Islet of Langerhans (tissue), 1 donor: ENCODE results near the gene KLHL29.

Experiments used
- FAIRE-seq: peaks from one replicate; lab custom pipeline; 2011; peaks lifted over from hg19 to GRCh38; lab: Jason Lieb, UNC

The KLHL29 gene

DNA sequence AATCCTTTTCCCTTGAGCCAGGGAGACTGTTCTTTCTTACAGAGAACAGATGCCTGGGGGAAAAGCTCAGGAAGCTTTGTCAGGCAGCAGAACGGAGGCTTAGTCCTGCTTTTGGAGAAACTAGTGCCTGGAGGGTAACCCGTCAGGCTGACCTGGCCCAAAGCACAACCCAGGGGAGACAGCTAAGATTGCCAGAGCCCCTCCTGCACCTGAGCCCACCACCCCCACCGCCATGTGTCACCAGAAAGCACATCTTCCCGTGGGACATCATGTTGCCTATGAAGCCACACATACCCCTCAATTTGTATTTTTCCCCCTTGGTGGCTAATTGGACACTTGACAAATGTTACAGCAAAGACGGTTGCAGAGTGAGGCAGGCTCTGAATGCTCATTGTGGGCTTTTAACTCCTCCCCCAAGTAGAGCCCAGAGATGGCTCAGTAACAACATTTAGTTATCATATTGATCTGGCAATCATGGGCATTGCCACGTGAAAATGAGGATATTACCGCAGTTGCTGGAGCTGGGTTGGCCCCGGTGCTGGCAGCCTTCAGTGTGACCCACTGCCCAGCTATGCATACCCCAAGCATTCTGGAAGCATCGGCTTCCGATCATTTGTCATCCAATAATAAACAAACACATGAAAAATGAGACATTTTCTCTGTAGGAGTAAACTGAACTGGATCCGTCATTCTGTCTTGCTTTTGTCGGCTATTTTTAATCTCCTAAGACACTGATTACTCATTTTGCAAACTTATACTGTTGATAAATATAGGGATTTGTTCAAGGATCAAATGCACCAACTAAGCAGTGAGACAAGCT, 312.5 kb downstream of the KLHL29 start:
- no peak for FAIRE-seq

DNA sequence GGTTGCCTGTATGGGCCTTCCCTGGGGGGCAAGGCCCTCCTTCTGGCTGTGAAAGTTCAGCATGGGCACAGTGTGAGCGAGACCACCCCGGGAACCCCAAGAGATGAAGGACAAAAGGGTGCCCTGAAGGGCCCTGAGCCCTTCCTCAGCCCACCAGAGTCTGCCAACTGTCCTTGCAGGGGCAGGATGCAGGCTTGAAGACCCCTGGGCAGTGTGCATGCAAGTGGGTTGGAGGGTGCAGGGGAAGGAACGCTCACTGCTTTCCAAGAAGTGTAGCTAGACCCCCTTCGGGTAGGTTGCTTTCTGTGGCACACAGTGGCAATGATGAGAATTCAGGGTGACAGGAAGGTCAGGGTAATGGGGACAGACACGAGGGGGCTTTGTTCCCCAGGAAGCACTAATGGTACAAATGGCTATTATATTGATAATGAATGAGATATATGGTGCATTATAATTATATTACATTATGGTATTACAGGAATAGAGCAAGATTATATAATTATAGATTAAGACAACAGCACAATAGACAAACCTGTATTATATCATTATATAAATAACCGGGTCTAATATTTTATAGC, 313.2 kb downstream of the KLHL29 start:
- no peak for FAIRE-seq

DNA sequence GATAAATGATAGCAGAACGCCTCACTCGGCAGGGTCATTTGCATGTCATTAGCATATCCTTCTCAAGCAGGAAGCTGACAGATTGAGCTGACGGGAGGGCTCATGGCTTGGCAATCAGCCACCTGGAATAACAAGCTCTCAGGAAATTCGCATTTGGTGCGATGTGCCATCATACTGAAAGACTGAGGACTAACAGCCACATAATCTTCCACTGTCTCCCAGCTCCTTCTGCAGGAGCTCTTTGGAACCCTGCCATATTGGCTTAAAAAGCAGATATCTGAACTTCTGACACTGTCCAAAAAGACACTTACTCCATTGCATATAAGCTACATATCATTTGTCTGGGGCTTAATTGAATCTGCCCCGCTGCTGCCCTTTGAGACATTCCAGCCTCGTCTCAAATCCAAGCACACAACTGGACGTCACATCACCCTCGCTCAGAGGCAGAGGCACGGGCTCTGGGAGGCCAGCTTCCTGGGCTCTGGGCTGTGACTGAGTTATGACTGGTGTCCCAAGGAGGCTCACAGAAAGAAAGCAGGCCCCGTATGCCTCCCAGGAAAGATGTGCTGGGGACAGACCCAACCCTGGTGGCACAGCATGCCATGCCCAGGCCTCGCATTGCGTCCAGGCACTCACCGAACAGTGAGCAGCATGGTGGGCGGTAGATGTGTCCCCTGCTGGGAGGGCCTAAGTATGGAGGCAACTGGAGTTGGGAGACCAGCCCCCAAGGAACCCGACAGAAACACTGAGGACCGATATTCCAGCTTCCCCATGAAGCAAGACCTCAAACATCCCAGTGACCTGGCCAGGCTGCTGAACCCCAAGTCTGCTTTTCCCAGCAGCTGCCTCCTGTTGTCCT, 314.0 kb downstream of the KLHL29 start:
- FAIRE-seq, result no peak

DNA sequence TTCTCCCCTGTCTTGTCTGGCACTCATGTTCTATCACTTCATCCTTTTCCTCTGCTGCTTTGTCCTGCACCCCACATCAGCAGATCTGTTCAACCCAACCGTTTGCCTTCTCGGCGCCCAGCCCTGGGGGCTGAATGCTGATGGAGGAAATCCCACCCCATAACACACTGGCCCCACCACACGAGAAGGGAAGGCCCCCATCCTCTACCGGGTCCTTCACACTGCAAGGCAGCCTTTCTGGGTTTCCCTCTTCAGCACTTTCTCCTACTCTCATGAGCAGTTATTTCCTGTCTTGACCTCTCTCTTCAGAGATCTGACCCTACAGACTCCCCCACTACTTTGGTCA, 314.6 kb downstream of the KLHL29 start:
- FAIRE-seq, result no peak

DNA sequence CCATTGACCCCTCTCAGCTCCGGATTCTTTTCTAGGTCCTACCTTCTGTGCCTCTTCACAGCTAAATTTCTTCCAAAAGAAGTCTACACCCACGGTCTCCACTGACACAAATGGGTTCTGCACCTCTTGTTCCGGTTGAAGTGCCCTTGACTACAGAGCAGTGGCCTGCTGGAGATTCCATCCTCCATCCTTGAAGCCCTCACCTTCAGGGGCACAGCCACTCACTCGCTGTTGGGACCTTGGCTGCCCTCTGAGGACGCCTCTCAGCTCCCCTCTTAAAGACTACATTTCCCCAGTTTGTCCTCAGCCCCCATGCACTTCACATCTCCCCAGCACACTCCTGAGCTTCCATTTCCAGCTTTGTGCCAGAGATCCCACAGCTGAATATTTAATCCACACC, 315.6 kb downstream of the KLHL29 start:
- FAIRE-seq, result no peak

DNA sequence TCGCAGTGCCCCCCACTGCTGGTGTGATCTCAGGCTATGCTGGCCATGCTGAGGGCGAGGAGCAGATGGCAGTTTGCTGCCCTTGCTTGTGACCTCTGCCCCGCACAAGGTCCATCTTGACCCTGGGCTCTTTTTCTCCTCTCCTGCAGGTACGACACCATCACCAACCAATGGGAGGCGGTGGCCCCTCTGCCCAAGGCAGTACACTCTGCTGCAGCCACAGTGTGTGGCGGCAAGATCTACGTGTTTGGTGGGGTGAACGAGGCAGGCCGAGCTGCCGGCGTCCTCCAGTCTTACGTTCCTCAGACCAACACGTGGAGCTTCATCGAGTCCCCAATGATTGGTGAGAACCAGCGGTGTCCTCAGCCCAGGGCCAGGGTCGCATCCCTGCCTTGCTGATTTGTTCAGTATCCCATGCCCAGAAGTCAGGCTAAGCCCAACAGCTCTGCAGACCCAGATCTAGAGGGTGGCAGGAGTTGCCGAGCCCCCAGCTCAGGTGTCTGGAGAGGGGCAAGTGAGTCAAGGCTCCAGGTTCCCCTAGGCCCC, 318.1 kb downstream of the KLHL29 start:
- FAIRE-seq, result no peak

DNA sequence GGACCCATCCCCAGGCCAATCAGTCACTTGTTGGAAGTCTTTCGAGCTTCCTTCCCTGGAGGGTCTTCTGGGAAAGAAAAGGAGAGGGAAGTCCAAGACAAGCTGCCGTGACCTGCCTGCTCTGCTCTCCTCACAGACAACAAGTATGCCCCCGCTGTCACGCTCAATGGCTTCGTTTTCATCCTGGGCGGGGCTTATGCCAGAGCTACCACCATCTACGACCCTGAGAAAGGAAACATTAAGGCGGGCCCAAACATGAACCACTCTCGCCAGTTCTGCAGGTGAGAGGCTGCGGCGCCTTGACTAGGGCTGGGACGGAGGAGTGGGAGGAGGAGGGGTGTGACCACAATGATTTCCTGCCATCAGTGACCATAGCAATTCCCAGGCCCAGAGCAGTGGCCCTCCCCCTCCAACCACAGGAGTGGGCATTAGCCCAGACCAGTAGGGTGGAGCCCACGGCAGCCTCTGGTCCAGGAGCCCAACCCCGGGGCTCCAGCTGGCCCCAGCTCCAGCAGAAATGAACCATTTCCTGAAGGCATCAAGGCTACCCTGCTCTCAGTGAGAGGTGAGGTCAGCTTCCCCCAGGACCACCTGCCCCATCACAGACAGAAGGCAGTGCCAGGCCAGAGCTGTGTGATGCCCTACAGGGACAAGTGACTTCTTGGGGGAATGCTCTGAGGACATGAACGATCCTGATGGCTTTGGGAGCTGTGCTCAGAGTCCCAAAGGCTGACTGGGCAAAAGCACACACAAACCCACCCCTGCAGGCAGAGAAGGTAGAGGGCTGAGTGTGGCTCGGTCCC, 318.8 kb downstream of the KLHL29 start:
- no peak for FAIRE-seq

DNA sequence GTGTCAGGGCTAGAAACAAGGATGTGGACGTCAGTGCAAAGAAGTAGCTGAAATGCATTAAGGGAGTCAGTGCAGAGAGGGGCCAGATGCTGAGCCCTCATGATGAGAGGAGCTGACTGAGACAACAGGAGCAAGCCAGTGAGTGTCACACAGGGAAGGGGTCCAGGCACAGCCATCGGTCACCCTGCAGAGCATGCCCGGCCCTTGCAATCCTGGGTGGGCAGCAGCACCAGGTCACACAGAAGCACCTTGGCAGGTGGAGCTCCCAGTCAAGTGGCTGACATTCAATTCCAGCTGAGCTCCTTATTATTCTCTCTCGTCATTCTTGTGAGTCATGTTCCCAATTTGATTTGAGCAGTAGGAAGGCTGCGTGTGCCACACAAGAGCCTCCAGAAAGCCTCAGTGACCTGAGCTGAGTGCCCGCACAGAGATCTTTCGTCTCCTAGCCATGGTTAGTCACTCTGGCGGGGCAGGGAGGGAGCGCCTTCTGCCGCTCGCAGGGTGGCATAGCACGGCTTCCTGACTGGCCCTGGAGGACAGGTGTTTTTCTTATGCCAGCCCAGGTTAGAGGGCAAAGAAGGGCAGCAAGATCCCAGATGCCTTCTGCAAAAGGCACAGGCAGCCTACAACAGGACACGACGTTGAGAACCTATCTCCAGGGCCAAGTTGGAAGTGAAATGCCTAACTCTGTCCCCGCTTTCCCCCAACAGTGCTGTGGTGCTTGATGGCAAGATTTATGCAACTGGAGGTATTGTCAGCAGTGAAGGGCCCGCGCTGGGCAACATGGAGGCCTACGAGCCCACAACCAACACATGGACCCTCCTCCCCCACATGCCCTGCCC, 321.0 kb downstream of the KLHL29 start:
- no peak for FAIRE-seq

DNA sequence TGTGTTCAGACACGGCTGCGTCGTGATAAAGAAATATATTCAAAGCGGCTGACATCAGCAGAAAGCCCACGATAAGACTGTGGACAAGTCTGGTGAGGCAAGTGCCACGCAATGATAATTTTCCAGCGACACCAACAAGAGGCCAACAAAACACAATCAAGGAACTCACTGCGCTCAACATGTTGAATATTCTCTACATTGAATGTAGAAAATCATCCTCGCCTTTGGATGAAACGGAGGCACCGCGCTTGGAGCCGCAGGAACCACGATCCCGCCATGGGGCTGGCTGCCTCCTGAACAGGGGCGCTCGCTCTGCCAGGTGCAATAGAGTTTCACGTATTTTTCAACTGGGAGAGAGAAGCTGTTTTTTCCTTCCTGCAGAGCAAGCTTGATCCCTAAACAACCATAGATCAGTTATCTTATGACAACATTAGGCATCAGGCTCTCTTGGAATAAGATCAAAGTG, 321.7 kb downstream of the KLHL29 start:
- FAIRE-seq, result no peak

DNA sequence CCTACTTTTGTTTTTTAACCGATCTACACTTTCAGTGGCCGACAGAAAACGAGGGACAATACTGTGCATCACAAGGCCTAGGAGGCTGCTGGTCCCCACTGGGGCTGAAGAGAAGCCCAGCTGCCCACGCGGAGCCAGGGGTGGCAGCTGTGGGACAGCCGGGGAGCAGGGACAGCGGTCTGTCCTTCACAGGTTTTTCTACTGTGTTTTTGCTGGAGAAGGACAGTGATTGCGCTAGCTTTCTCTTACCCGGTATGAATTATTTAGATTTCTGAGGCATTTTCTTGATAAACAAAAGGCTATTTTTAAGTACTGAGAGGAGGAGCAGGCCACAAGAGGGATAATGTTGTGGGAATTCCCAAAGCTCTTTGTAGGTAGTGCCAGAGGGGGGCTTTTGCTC, 322.1 kb downstream of the KLHL29 start:
- FAIRE-seq, result no peak

DNA sequence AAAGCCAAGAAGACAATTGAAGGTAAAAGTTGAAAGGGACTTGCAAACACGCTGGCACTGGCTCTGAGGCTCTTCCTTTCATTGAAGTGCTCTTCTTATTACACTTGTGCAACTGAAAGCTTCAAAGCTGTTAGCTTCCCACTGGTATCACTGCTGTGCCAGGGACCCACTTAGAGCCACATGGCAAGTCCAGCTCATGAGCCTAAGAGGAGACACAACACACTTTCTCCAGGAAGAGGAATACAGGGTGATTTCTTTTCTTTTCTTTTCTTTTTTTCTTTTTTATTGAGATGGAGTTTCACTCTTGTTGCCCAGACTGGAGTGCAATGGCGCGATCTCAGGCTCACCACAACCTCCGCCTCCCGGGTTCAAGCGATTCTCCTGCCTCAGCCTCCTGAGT, 323.8 kb downstream of the KLHL29 start:
- no peak for FAIRE-seq

DNA sequence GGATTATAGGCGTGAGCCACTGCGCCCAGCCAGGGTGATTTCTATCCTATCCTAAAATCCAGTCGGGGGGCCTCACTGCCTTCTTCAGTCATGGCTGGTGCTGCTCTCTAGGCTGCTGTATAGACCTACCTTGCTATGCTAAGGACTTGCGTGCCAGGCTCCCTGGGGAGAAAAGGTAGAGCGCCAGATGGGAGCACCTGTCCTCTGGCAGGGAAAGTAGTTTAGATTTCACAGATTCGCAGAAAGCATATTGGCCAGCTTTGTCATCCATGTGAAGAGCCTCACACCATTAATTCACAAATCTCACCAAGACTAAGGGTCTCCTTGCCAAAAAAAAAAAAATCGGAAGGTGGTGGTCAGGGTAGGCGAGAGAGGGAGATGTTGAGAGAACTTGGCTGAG, 324.3 kb downstream of the KLHL29 start:
- no peak for FAIRE-seq

DNA sequence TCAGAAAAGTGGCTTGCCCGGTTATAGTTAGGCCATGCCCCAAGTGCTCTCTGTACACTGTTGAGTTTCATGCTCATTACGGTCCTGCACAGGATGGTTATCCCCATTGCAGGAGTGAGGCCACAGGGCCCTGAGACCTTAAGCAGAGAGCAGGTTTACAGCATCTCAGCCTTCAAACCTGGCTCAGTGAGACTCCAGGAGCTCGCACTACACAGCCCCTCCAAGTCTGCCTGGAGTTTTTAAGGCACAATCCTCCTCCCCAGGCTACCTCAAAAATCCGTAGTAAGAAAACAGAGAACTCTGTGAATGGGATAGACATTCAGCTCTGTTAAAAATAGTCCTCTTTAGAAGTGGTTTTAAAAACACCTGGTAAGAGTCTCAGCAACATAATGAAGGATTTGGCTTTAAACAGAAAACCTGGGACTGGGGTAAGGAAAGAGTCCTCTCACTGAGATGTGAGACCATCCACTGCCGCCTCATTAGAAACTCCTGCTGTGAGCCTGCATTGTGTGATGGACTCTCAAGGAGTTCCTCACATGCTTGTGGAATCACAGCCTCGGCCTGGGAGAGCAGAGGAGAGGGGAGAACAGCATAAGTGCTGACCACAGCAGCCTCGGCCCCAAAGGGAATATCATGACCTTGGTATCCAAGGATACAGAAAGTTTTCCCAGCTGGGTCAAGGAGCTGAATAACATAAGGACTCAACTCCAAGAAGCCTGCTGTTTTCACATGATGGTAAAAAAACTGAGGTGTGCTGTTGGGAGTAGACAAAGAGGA, 327.2 kb downstream of the KLHL29 start:
- no peak for FAIRE-seq

DNA sequence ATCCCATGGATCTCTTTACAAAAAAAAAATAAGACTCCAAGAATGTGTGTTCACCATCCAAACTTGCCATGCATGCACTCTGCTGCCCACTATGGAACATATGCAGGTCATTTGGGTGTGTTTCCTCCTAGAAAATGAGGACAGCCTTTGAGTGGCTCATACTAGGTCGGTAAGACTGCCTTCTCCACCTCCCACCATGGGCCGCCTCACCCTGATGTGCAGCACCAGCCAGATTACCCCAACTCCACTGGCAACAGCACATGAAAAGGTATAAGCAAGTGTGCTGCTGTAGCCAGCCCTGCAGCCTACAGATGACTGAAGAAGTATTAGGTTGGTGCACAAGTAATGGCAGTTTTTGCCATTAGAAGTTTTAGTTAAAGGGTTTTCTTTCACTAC, 327.8 kb downstream of the KLHL29 start:
- no peak for FAIRE-seq

DNA sequence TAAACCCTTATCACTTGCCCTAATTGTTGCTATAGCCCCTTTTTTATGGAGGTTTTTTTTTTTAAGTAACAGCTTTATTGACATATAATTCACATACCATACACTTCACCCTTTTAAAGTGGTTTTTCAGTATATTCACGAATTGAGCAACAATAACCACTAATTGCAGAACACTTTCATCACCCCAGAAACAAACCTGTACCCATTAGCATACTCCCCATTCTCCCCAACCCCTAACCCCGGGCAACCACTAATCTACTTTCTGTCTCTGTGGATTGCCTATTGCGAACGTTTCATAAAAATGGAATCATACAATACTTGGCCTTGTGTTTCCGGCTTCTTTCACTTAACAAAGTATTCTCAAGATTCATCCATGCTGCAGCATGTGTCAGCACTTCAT, 328.4 kb downstream of the KLHL29 start:
- no peak for FAIRE-seq

DNA sequence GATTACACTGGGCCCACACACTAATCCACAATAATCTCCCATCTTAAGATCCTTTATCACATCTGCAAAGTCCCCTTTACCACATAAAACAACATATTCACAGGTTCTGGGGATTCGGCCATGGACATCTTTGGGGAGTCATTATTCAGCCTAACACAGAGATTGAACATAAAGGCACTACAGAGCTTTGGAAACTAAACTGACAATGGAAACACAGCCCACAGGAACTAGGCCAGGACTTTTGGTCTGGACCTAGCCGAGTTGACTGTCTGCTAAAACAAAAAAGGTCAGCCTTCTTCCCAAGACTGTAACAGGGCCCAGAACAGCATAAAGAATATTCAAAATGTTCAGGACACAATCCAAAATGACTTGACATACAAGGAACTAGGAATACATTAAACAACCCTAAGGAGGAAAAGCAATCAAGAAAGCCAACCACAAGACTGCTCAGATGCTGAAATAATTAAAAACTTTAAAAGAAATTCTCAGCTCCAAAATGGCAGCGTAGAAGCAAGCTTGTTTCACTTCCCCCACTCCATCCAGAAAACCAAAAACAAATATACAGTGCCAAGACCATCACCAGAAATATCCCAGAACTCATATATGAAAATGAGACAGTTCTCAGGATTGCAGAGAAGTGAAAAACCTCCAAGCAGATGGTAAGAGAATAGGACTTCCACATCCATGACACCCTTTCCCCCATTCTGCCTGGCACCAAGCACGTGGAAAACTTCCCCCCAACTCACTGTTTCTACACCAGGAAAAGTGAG, 334.1 kb downstream of the KLHL29 start:
- FAIRE-seq, result no peak

DNA sequence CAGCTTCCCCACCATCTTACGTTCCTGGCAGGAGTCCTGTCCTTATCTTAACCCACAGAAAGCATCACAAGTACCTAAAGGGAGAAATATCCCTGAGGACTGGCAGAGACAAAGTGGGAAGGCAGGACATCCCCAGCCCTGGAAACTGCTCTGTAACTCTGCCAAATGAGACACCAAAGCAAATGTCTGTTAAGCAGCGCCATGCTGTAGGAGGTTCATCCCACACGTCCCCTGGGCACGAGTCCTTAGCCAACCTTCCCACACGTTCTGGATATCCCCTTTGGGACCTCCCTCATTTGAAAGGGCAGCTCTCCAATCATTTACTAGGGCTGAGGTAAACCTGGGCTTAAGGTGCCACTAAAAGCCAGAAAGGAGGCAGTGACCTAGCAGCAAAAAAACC, 334.7 kb downstream of the KLHL29 start:
- FAIRE-seq, result no peak

DNA sequence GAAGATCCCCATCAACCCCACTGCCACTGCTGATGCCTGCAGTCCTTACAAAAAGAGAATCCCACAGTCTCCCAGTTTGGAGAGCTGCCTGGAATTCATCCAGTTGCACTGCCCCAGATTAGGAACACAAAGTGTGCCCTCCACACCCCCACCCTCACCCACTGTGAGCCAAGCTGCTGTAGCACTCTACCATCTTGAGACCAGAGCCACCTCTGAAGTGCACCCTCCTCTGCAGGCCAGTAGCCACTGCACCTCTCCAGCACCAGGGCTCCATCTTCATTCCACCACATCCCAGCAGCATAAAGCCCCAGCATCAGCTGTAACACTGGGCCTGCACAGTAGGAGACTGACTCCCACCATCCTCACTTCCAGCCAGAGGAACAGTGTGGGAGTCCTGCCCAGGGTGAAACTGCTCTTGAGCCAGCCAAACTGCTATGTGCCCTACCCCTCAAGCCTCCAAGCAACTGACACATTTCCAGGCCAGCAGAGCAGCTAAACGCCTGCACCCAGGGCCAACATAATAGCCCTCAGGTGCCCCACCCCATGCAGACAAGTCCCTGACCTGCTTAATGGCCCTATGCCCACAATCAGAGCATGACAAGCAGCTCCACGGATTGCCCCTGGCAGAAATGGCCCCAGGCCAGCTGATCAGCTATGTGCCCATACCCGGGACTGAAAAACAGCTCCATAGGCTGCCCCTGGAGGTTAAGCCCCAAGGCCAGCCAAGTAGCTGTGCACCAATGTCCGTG, 335.9 kb downstream of the KLHL29 start:
- no peak for FAIRE-seq

DNA sequence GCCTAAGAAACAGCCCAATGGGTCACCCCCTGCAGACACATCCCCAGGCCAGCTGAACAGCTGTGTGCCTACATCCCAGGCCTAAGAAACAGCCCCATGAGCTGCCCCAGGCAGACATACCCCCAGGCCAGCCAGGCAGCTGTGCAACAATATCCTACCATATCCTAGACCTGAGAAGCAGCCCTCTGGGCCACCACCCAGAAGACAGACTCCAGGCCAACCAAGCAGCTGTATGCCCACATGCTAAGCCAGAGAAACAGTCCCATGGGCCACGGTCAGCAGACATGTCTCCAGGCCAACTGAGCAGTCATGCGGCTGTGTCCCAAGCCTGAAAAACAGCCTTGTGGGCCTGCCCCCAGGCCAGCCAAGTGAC, 336.5 kb downstream of the KLHL29 start:
- FAIRE-seq, result no peak
